Stimulated activated memory B cell treated with anti-CD40 and anti-IgM and Interleukin-4, amounts not matched to agents 10 μg/mL and 1 μg/mL and 100 μg/mL, for 72 hours (primary cell): ENCODE measurements around the gene HRG.
A peak's percentile ranks its signal among the peaks of the same experiment; 100 is the strongest.
"Not testable (repeated sequence)": the region's sequence is repeated elsewhere in the genome, so short reads cannot be mapped to it uniquely, and the experiment has no call there.

Experiments
- ATAC-seq: fragments of 150-1000 bp; cut with Tn5 transposase; 2 replicates; pipeline ENCODE4 v1.10.0; 2021
- H3K27ac Mint-ChIP-seq: one replicate; pipeline ENCODE4 v1.8.0; 2022; ENCODE audit warnings: mild to moderate bottlenecking, mixed read lengths
- H3K27me3 Mint-ChIP-seq: one replicate; pipeline ENCODE4 v1.8.0; 2022; ENCODE audit warnings: mixed read lengths
- H3K36me3 Mint-ChIP-seq: one replicate; pipeline ENCODE4 v1.8.0; 2022; ENCODE audit warnings: mixed read lengths
- H3K4me1 Mint-ChIP-seq: one replicate; pipeline ENCODE4 v1.8.0; 2022; ENCODE audit warnings: mixed read lengths
- H3K4me3 Mint-ChIP-seq: one replicate; pipeline ENCODE4 v1.8.0; 2022; ENCODE audit warnings: mild to moderate bottlenecking, moderate library complexity, mixed read lengths
- H3K9me3 Mint-ChIP-seq: one replicate; pipeline ENCODE4 v1.8.0; 2022; ENCODE audit warnings: mixed read lengths

Gene HRG

GRCh38 chr3:186630950-186631641 lies 34.7 kb upstream of the HRG start:
- Mint-ChIP-seq H3K36me3 (no peaks in the 10 kb centered on the region), H3K27ac (no peak overlapping the region), H3K4me1 (no peaks in the 10 kb centered on the region), H3K4me3 (no peak overlapping the region), H3K27me3 (no peaks in the 10 kb centered on the region), H3K9me3 (no peaks in the 10 kb centered on the region)
- no peak for ATAC-seq

- ATAC-seq = no peak
- H3K4me3 Mint-ChIP-seq = no peak overlapping the region
- no peaks in the 10 kb centered on the region for H3K36me3 Mint-ChIP-seq
- no peaks in the 10 kb centered on the region for H3K4me1 Mint-ChIP-seq
- H3K9me3 Mint-ChIP-seq = no peaks in the 10 kb centered on the region
- no peaks in the 10 kb centered on the region for H3K27me3 Mint-ChIP-seq
- H3K27ac Mint-ChIP-seq = no peak overlapping the region
These were observed 32.3 kb upstream of the HRG start for GRCh38 chr3:186633481-186633880.

GRCh38 chr3:186634207-186634606 lies 31.6 kb upstream of the HRG start:
- H3K9me3 Mint-ChIP-seq, ATAC-seq: not testable (repeated sequence)

GRCh38 chr3:186635532-186635931 lies 30.3 kb upstream of the HRG start:
- Mint-ChIP-seq H3K4me3 (no peak overlapping the region), H3K4me1 (no peaks in the 10 kb centered on the region), H3K27ac (no peak overlapping the region), H3K9me3 (peaks cover 4% of the 10 kb centered on the region), H3K36me3 (no peaks in the 10 kb centered on the region), H3K27me3 (no peaks in the 10 kb centered on the region)
- no peak for ATAC-seq

More at GRCh38 chr3:186634207-186634606, 31.6 kb upstream of the HRG start:
- H3K4me3 Mint-ChIP-seq, H3K36me3 Mint-ChIP-seq, H3K27ac Mint-ChIP-seq, H3K4me1 Mint-ChIP-seq, H3K27me3 Mint-ChIP-seq: not testable (repeated sequence)

GRCh38 chr3:186636536-186636935 lies 29.3 kb upstream of the HRG start:
- Mint-ChIP-seq H3K27ac (no peak overlapping the region), H3K4me1 (no peaks in the 10 kb centered on the region), H3K36me3 (no peaks in the 10 kb centered on the region), H3K9me3 (peaks cover 4% of the 10 kb centered on the region), H3K4me3 (no peak overlapping the region), H3K27me3 (no peaks in the 10 kb centered on the region)
- no peak for ATAC-seq

- H3K36me3 Mint-ChIP-seq = no peaks in the 10 kb centered on the region
- peaks cover 6% of the 10 kb centered on the region for H3K4me1 Mint-ChIP-seq
- H3K4me3 Mint-ChIP-seq = no peak overlapping the region
- H3K27ac Mint-ChIP-seq = no peak overlapping the region
- no peaks in the 10 kb centered on the region for H3K27me3 Mint-ChIP-seq
- peaks cover 4% of the 10 kb centered on the region for H3K9me3 Mint-ChIP-seq
- no peak for ATAC-seq
These were observed 28.1 kb upstream of the HRG start for GRCh38 chr3:186637686-186638085.

- peaks cover 6% of the 10 kb centered on the region for H3K4me1 Mint-ChIP-seq
- H3K4me3 Mint-ChIP-seq = no peak overlapping the region
- ATAC-seq = no peak
- H3K27ac Mint-ChIP-seq = no peak overlapping the region
- H3K9me3 Mint-ChIP-seq = peaks cover 4% of the 10 kb centered on the region
- no peaks in the 10 kb centered on the region for H3K27me3 Mint-ChIP-seq
- no peaks in the 10 kb centered on the region for H3K36me3 Mint-ChIP-seq
These were observed 27.6 kb upstream of the HRG start for GRCh38 chr3:186638259-186638658.

GRCh38 chr3:186639778-186640472 lies 25.9 kb upstream of the HRG start, which contains the start of gene FETUB:
FETUB (plus strand) TSS chr3:186640399; CDS start chr3:186640461, 62 bp downstream.
- H3K27ac Mint-ChIP-seq = no peak within 1 kb of the TSS
- no peaks in the 10 kb centered on the region for H3K36me3 Mint-ChIP-seq
- H3K9me3 Mint-ChIP-seq = peaks cover 4% of the 10 kb centered on the region
- H3K4me3 Mint-ChIP-seq = no peak within 1 kb of the TSS
- no peaks in the 10 kb centered on the region for H3K27me3 Mint-ChIP-seq
- no peak for ATAC-seq
- peaks cover 6% of the 10 kb centered on the region for H3K4me1 Mint-ChIP-seq

- Mint-ChIP-seq H3K4me1 (peaks cover 6% of the 10 kb centered on the region), H3K36me3 (no peaks in the 10 kb centered on the region), H3K9me3 (peaks cover 4% of the 10 kb centered on the region), H3K4me3 (no peak overlapping the region), H3K27me3 (no peaks in the 10 kb centered on the region), H3K27ac (no peak overlapping the region)
- ATAC-seq = no peak
These were observed 25.4 kb upstream of the HRG start for GRCh38 chr3:186640473-186640818.

GRCh38 chr3:186640929-186641328 lies 24.9 kb upstream of the HRG start:
- no peaks in the 10 kb centered on the region for H3K27me3 Mint-ChIP-seq
- ATAC-seq = no peak
- H3K9me3 Mint-ChIP-seq = peaks cover 4% of the 10 kb centered on the region
- no peaks in the 10 kb centered on the region for H3K36me3 Mint-ChIP-seq
- peaks cover 6% of the 10 kb centered on the region for H3K4me1 Mint-ChIP-seq
- no peak overlapping the region for H3K27ac Mint-ChIP-seq
- H3K4me3 Mint-ChIP-seq = no peak overlapping the region

- Mint-ChIP-seq H3K4me1 (peaks cover 6% of the 10 kb centered on the region), H3K9me3 (peaks cover 4% of the 10 kb centered on the region), H3K4me3 (no peak overlapping the region), H3K36me3 (no peaks in the 10 kb centered on the region), H3K27ac (no peak overlapping the region), H3K27me3 (no peaks in the 10 kb centered on the region)
- no peak for ATAC-seq
These were observed 23.8 kb upstream of the HRG start for GRCh38 chr3:186642014-186642413.

GRCh38 chr3:186643493-186643892 lies 22.3 kb upstream of the HRG start:
- no peak overlapping the region for H3K27ac Mint-ChIP-seq
- peaks cover 6% of the 10 kb centered on the region for H3K4me1 Mint-ChIP-seq
- no peak overlapping the region for H3K4me3 Mint-ChIP-seq
- ATAC-seq = peak; percentile 53
- H3K9me3 Mint-ChIP-seq = peaks cover 4% of the 10 kb centered on the region
- H3K36me3 Mint-ChIP-seq = no peaks in the 10 kb centered on the region
- H3K27me3 Mint-ChIP-seq = no peaks in the 10 kb centered on the region

- no peak overlapping the region for H3K27ac Mint-ChIP-seq
- no peak for ATAC-seq
- H3K4me1 Mint-ChIP-seq = peaks cover 6% of the 10 kb centered on the region
- no peak overlapping the region for H3K4me3 Mint-ChIP-seq
- H3K9me3 Mint-ChIP-seq = no peaks in the 10 kb centered on the region
- H3K27me3 Mint-ChIP-seq = no peaks in the 10 kb centered on the region
- no peaks in the 10 kb centered on the region for H3K36me3 Mint-ChIP-seq
These were observed 21.1 kb upstream of the HRG start for GRCh38 chr3:186644683-186645082.

GRCh38 chr3:186646106-186646505 lies 19.7 kb upstream of the HRG start:
- H3K27ac Mint-ChIP-seq = no peak overlapping the region
- H3K36me3 Mint-ChIP-seq = no peaks in the 10 kb centered on the region
- peaks cover 6% of the 10 kb centered on the region for H3K4me1 Mint-ChIP-seq
- H3K4me3 Mint-ChIP-seq = no peak overlapping the region
- ATAC-seq = no peak
- no peaks in the 10 kb centered on the region for H3K9me3 Mint-ChIP-seq
- H3K27me3 Mint-ChIP-seq = no peaks in the 10 kb centered on the region

GRCh38 chr3:186646841-186647240 lies 19.0 kb upstream of the HRG start:
- H3K4me1 Mint-ChIP-seq = peaks cover 4% of the 10 kb centered on the region
- no peak for ATAC-seq
- no peak overlapping the region for H3K4me3 Mint-ChIP-seq
- no peaks in the 10 kb centered on the region for H3K27me3 Mint-ChIP-seq
- no peaks in the 10 kb centered on the region for H3K9me3 Mint-ChIP-seq
- no peak overlapping the region for H3K27ac Mint-ChIP-seq
- no peaks in the 10 kb centered on the region for H3K36me3 Mint-ChIP-seq

- Mint-ChIP-seq H3K36me3 (no peaks in the 10 kb centered on the region), H3K4me1 (peaks cover 17% of the 10 kb centered on the region), H3K27ac (no peak overlapping the region), H3K27me3 (no peaks in the 10 kb centered on the region), H3K4me3 (no peak overlapping the region), H3K9me3 (no peaks in the 10 kb centered on the region)
- no peak for ATAC-seq
These were observed 17.0 kb upstream of the HRG start for GRCh38 chr3:186648851-186649250.
